Right lobe of liver (tissue), 4 donors: ENCODE data around the gene GRID1.

ENCODE experiments used
- CTCF ChIP-seq, 4 donors: fragments of 200-600 bp in 3 of 4; fragments of 450-650 bp in 1 of 4; IDR thresholded peaks; one replicate each; pipeline versions ENCODE4 v1.5.1 to v1.8.0; 2016 to 2022; ENCODE audit warnings: antibody characterized with exemption in 4 of 4, mild to moderate bottlenecking in 2 of 4
- POLR2A ChIP-seq: fragments of 450-650 bp; IDR thresholded peaks from one replicate; pipeline ENCODE4 v1.6.1; 2017; ENCODE audit warnings: antibody characterized with exemption, mild to moderate bottlenecking
- donor health status: DM: no; HTN: no; CAD: no.
- donor health status: DM: no; HTN: no; CAD: no.
- donor health status: DM: no; HTN: yes; CAD: no.

GRCh38 chr10:86179961-86180360, 186.6 kb downstream of the GRID1 start:
- no peak for TF ChIP-seq CTCF (IDR thresholded peaks at IDR 0.05)
- TF ChIP-seq POLR2A, result no peak
